Neural progenitor cell (in vitro differentiated cells): ENCODE data around the gene KITLG.

Source experiments
- CTCF ChIP-seq: fragments of 200-600 bp; sonication (generic); IDR thresholded peaks from 2 replicates; pipeline ENCODE4 v1.5.1; 2017; ENCODE audit warnings: antibody characterized with exemption, mild to moderate bottlenecking
- EZH2phosphoT487 ChIP-seq: fragments of 200-600 bp; sonication (generic); IDR thresholded peaks from 2 replicates; pipeline ENCODE4 v1.6.1; 2017; ENCODE audit warnings: antibody characterized with exemption

- TF ChIP-seq CTCF (no peak), EZH2phosphoT487 (no peak)
Observed at GRCh38 chr12:88552610-88553079, 27.6 kb downstream of the KITLG start.
